Measurements from ENCODE around the gene EGLN2. TPM values are rescaled to one million over a fixed set of nuclear protein-coding genes. Genes with fewer than 3 reads are reported as not detected.
"Not testable (repeated sequence)": the region's sequence is repeated elsewhere in the genome, so short reads cannot be mapped to it uniquely, and the experiment has no call there.

EGLN2 gene
- total RNA-seq, 1 donor from 2014 or later = 79.3 TPM

- DNase-seq (ENCODE audit: low spot score) = peak; percentile 93
Measured at GRCh38 chr19:40776932-40777644, 21.9 kb upstream of the EGLN2 start.

- DNase-seq (ENCODE audit: low spot score) = no peak
Measured at GRCh38 chr19:40777645-40777936, 21.4 kb upstream of the EGLN2 start.

GRCh38 chr19:40777937-40778705, 20.9 kb upstream of the EGLN2 start, which contains the start of gene RAB4B:
Gene RAB4B, plus strand, starts transcription at chr19:40778247. Its CDS starts 129 bp downstream, at chr19:40778376.
- peak; percentile 100 for DNase-seq (ENCODE audit: low spot score)

- DNase-seq (ENCODE audit: low spot score) = no peak
Measured at GRCh38 chr19:40778706-40779284, 20.2 kb upstream of the EGLN2 start.

- no peak for DNase-seq (ENCODE audit: low spot score)
Measured at GRCh38 chr19:40780582-40780981, 18.4 kb upstream of the EGLN2 start.

GRCh38 chr19:40781140-40781539, 17.9 kb upstream of the EGLN2 start:
- no peak for DNase-seq (ENCODE audit: low spot score)

GRCh38 chr19:40783711-40784110, 15.3 kb upstream of the EGLN2 start:
- no peak for DNase-seq (ENCODE audit: low spot score)

- not testable (repeated sequence) for DNase-seq (ENCODE audit: low spot score)
Measured at GRCh38 chr19:40784146-40784545, 14.8 kb upstream of the EGLN2 start.

- no peak for DNase-seq (ENCODE audit: low spot score)
Measured at GRCh38 chr19:40785526-40785925, 13.5 kb upstream of the EGLN2 start.

- DNase-seq (ENCODE audit: low spot score) = no peak
Measured at GRCh38 chr19:40786060-40787037, 12.6 kb upstream of the EGLN2 start.

GRCh38 chr19:40791349-40791748, 7.6 kb upstream of the EGLN2 start:
- DNase-seq (ENCODE audit: low spot score) = no peak

GRCh38 chr19:40791996-40792395, 7.0 kb upstream of the EGLN2 start:
- no peak for DNase-seq (ENCODE audit: low spot score)

- no peak for DNase-seq (ENCODE audit: low spot score)
Measured at GRCh38 chr19:40797166-40797962, 1.6 kb upstream of the EGLN2 start.

GRCh38 chr19:40797963-40798682, 868 bp upstream of the EGLN2 start:
- peak; percentile 77 for DNase-seq (ENCODE audit: low spot score)

GRCh38 chr19:40799558-40800338, 757 bp downstream of the EGLN2 start:
- DNase-seq (ENCODE audit: low spot score) = no peak

GRCh38 chr19:40800339-40800996, 1.5 kb downstream of the EGLN2 start:
- no peak for DNase-seq (ENCODE audit: low spot score)

GRCh38 chr19:40800997-40801377, 2.0 kb downstream of the EGLN2 start:
- no peak for DNase-seq (ENCODE audit: low spot score)

GRCh38 chr19:40801426-40802299, 2.7 kb downstream of the EGLN2 start:
- DNase-seq (ENCODE audit: low spot score) = no peak

Data from ureter (tissue), 1 donor.